ENCODE results near the gene CORO1C.
"Not testable (repeated sequence)": the region's sequence is repeated elsewhere in the genome, so short reads cannot be mapped to it uniquely, and the experiment has no call there.

The CORO1C gene

GRCh38 chr12:108679106-108679681, 52.1 kb downstream of the CORO1C start:
- DNase-seq (ENCODE audit: low read depth in 1 of 2, low spot score in 1 of 2), result no peak

GRCh38 chr12:108678104-108678730, 53.1 kb downstream of the CORO1C start:
- DNase-seq (ENCODE audit: low read depth in 1 of 2, low spot score in 1 of 2), result no peak

GRCh38 chr12:108677381-108677780, 53.9 kb downstream of the CORO1C start:
- no peak for DNase-seq (ENCODE audit: low read depth in 1 of 2, low spot score in 1 of 2)

GRCh38 chr12:108676707-108677106, 54.6 kb downstream of the CORO1C start:
- DNase-seq (ENCODE audit: low read depth in 1 of 2, low spot score in 1 of 2), result no peak

- DNase-seq (ENCODE audit: low read depth in 1 of 2, low spot score in 1 of 2), result no peak
These were observed 55.5 kb downstream of the CORO1C start for GRCh38 chr12:108675792-108676191.

GRCh38 chr12:108672054-108672453, 59.3 kb downstream of the CORO1C start:
- no peak for DNase-seq (ENCODE audit: low read depth in 1 of 2, low spot score in 1 of 2)

GRCh38 chr12:108671110-108671509, 60.2 kb downstream of the CORO1C start:
- DNase-seq (ENCODE audit: low read depth in 1 of 2, low spot score in 1 of 2), result no peak

GRCh38 chr12:108670066-108670631, 61.2 kb downstream of the CORO1C start:
- no peak for DNase-seq (ENCODE audit: low read depth in 1 of 2, low spot score in 1 of 2)

GRCh38 chr12:108668542-108668941, 62.8 kb downstream of the CORO1C start:
- no peak for DNase-seq (ENCODE audit: low read depth in 1 of 2, low spot score in 1 of 2)

GRCh38 chr12:108668063-108668462, 63.3 kb downstream of the CORO1C start:
- DNase-seq (ENCODE audit: low read depth in 1 of 2, low spot score in 1 of 2), result no peak

- DNase-seq (ENCODE audit: low read depth in 1 of 2, low spot score in 1 of 2), result no peak
These were observed 64.0 kb downstream of the CORO1C start for GRCh38 chr12:108667349-108667748.

GRCh38 chr12:108666401-108666881, 64.9 kb downstream of the CORO1C start:
- no peak for DNase-seq (ENCODE audit: low read depth in 1 of 2, low spot score in 1 of 2)

GRCh38 chr12:108665608-108666202, 65.6 kb downstream of the CORO1C start:
- DNase-seq (ENCODE audit: low read depth in 1 of 2, low spot score in 1 of 2), result no peak

- DNase-seq (ENCODE audit: low read depth in 1 of 2, low spot score in 1 of 2), result peak; percentile 59 to 69
These were observed 66.7 kb downstream of the CORO1C start for GRCh38 chr12:108664338-108665258.

GRCh38 chr12:108663324-108664015, 67.8 kb downstream of the CORO1C start:
- DNase-seq (ENCODE audit: low read depth in 1 of 2, low spot score in 1 of 2), result no peak

GRCh38 chr12:108658115-108658514, 73.2 kb downstream of the CORO1C start:
- DNase-seq (ENCODE audit: low read depth in 1 of 2, low spot score in 1 of 2), result not testable (repeated sequence)

- DNase-seq (ENCODE audit: low read depth in 1 of 2, low spot score in 1 of 2), result no peak
These were observed 74.1 kb downstream of the CORO1C start for GRCh38 chr12:108657130-108657745.

- not testable (repeated sequence) for DNase-seq (ENCODE audit: low read depth in 1 of 2, low spot score in 1 of 2)
These were observed 75.1 kb downstream of the CORO1C start for GRCh38 chr12:108656247-108656646.

GRCh38 chr12:108655812-108656175, 75.5 kb downstream of the CORO1C start:
- not testable (repeated sequence) for DNase-seq (ENCODE audit: low read depth in 1 of 2, low spot score in 1 of 2)

- not testable (repeated sequence) for DNase-seq (ENCODE audit: low read depth in 1 of 2, low spot score in 1 of 2)
These were observed 76.7 kb downstream of the CORO1C start for GRCh38 chr12:108654622-108655021.
